H1 (cell line): ENCODE data around the gene SLC8A1. TPM values are rescaled to one million over a fixed set of nuclear protein-coding genes. Genes with fewer than 3 reads are reported as not detected.

ENCODE experiments used
- CTCF ChIA-PET: fragments of 300-600 bp; sonication (Branson Sonifier 250); formaldehyde crosslinking; loops from one replicate; lab custom pipeline; 2021; ENCODE audit not compliant: partially characterized antibody; lab: Charles Lee
- POLR2A ChIA-PET: fragments of 300-600 bp; sonication (Branson Sonifier 250); formaldehyde crosslinking; loops from one replicate; lab custom pipeline; 2021; ENCODE audit warnings: inconsistent platforms; ENCODE audit not compliant: partially characterized antibody; lab: Charles Lee
- DNase-seq, 2 experiments: peaks; one replicate each; pipeline versions ENCODE4 v3.0.0 to v3.0.0-alpha.2; 2010 to 2022; ENCODE audit warnings: low spot score in 2 of 2, low read depth in 1 of 2, mixed read lengths in 1 of 2
- FAIRE-seq: peaks from 2 replicates; lab custom pipeline; 2011; peaks lifted over from hg19 to GRCh38; lab: Jason Lieb, UNC
- H2AFZ ChIP-seq: 2 replicates; pipeline ENCODE4 v1.8.1; 2012; ENCODE audit warnings: low read length, inconsistent platforms
- H2AK5ac ChIP-seq: 2 replicates; pipeline ENCODE4 v1.6.1; 2013; ENCODE audit warnings: low read depth, low read length
- H2BK120ac ChIP-seq: replicated peaks from 2 replicates; pipeline ENCODE3; 2013; ENCODE audit warnings: low read depth, low read length, inconsistent platforms
- H2BK12ac ChIP-seq: 2 replicates; pipeline ENCODE4 v1.6.1; 2013; ENCODE audit warnings: low read depth, low read length
- H2BK15ac ChIP-seq: 2 replicates; pipeline ENCODE4 v1.6.1; 2013; ENCODE audit warnings: low read length
- H2BK20ac ChIP-seq: 2 replicates; pipeline ENCODE4 v1.6.1; 2013; ENCODE audit warnings: low read length
- H2BK5ac ChIP-seq: 2 replicates; pipeline ENCODE4 v1.6.1; 2013; ENCODE audit warnings: low read depth, low read length
- H3K14ac ChIP-seq: 2 replicates; pipeline ENCODE4 v1.6.1; 2013; ENCODE audit warnings: inconsistent platforms; ENCODE audit not compliant: insufficient read length
- H3K18ac ChIP-seq: 2 replicates; pipeline ENCODE4 v1.6.1; 2013; ENCODE audit warnings: low read length; ENCODE audit errors: extremely low read depth
- H3K23ac ChIP-seq: 2 replicates; pipeline ENCODE4 v1.6.1; 2013; ENCODE audit warnings: inconsistent platforms; ENCODE audit not compliant: insufficient read length
- H3K23me2 ChIP-seq: 2 replicates; pipeline ENCODE4 v1.6.1; 2013; ENCODE audit warnings: low read depth, low read length
- H3K27ac ChIP-seq: 2 replicates; pipeline ENCODE4 v1.6.1; 2011; ENCODE audit warnings: low read depth, low read length, inconsistent platforms
- H3K27me3 ChIP-seq, 4 experiments: replicated peaks in 1 of 4; 1 replicate in 1 of 4; 2 replicates in 3 of 4; pipeline versions ENCODE4 v1.6.1 to v1.8.1; 2011 to 2013; ENCODE audit warnings: low read length in 3 of 4, mild to moderate bottlenecking in 3 of 4, inconsistent platforms in 2 of 4, mixed read lengths in 2 of 4, moderate library complexity in 1 of 4; ENCODE audit not compliant: control insufficient read depth in 3 of 4, insufficient read depth in 3 of 4; ENCODE audit errors: extremely low read depth in 1 of 4
- H3K36me3 ChIP-seq, 4 experiments: 2 replicates each; pipeline versions ENCODE4 v1.6.1 to v1.8.1; 2011 to 2013; ENCODE audit warnings: mild to moderate bottlenecking in 4 of 4, low read length in 3 of 4, moderate library complexity in 2 of 4, control low read depth in 1 of 4, inconsistent platforms in 1 of 4; ENCODE audit not compliant: insufficient read depth in 4 of 4, control insufficient read depth in 2 of 4
- H3K4ac ChIP-seq: replicated peaks from 2 replicates; pipeline ENCODE3; 2013; ENCODE audit warnings: low read length, low read depth, mixed read lengths, inconsistent platforms; ENCODE audit not compliant: insufficient read length
- H3K4me1 ChIP-seq, 4 experiments: replicated peaks in 1 of 4; 1 replicate in 1 of 4; 2 replicates in 3 of 4; pipeline versions ENCODE4 v1.6.1 to v1.8.1; 2011 to 2013; ENCODE audit warnings: low read length in 3 of 4, inconsistent platforms in 2 of 4, mixed read lengths in 1 of 4; ENCODE audit not compliant: insufficient read depth in 4 of 4, control insufficient read depth in 3 of 4
- H3K4me2 ChIP-seq, 2 experiments: 2 replicates each; pipeline versions ENCODE4 v1.6.1 to v1.8.1; 2011 to 2013; ENCODE audit warnings: low read depth in 2 of 2, low read length in 2 of 2, control low read depth in 1 of 2, inconsistent platforms in 1 of 2, mild to moderate bottlenecking in 1 of 2; ENCODE audit not compliant: insufficient read depth in 1 of 2
- H3K4me3 ChIP-seq, 4 experiments: fragments of 200-600, 300-600 bp in 1 of 4; sonication (generic), shearing (Covaris generic), sonication (Bioruptor Twin) in 1 of 4; 2 replicates each; pipeline versions ENCODE4 v1.5.1 to v1.8.1; 2011 to 2016; ENCODE audit warnings: low read length in 4 of 4, low read depth in 3 of 4, control low read depth in 2 of 4, inconsistent platforms in 2 of 4, mild to moderate bottlenecking in 2 of 4, mixed read lengths in 1 of 4, moderate library complexity in 1 of 4; ENCODE audit not compliant: insufficient read depth in 2 of 4; ENCODE audit errors: extremely low read depth in 1 of 4
- H3K56ac ChIP-seq: replicated peaks from 2 replicates; pipeline ENCODE3; 2013; ENCODE audit warnings: low read depth, mild to moderate bottlenecking, mixed read lengths, low read length, inconsistent platforms; ENCODE audit not compliant: insufficient read length
- H3K79me1 ChIP-seq: 2 replicates; pipeline ENCODE4 v1.6.1; 2013; ENCODE audit warnings: low read depth, low read length, control low read depth
- H3K79me2 ChIP-seq, 2 experiments: 2 replicates each; pipeline versions ENCODE4 v1.6.1 to v1.8.1; 2012 to 2013; ENCODE audit warnings: low read length in 2 of 2, mild to moderate bottlenecking in 2 of 2, inconsistent platforms in 1 of 2; ENCODE audit not compliant: insufficient read depth in 2 of 2, control insufficient read depth in 1 of 2
- H3K9ac ChIP-seq, 4 experiments: replicated peaks in 1 of 4; 1 replicate in 1 of 4; 2 replicates in 3 of 4; pipeline versions ENCODE4 v1.6.1 to v1.8.1; 2011 to 2013; ENCODE audit warnings: low read depth in 3 of 4, low read length in 3 of 4, control low read depth in 2 of 4, mild to moderate bottlenecking in 2 of 4, moderate library complexity in 2 of 4, inconsistent platforms in 1 of 4; ENCODE audit errors: extremely low read depth in 1 of 4
- H3K9me3 ChIP-seq, 2 experiments: 2 replicates each; pipeline versions ENCODE4 v1.6.1 to v1.8.1; 2012 to 2013; ENCODE audit warnings: mild to moderate bottlenecking in 2 of 2, moderate library complexity in 2 of 2, control low read depth in 1 of 2, inconsistent platforms in 1 of 2, low read depth in 1 of 2, low read length in 1 of 2, mixed read lengths in 1 of 2; ENCODE audit not compliant: insufficient read depth in 2 of 2
- H4K20me1 ChIP-seq, 2 experiments: replicated peaks in 1 of 2; 2 replicates each; pipeline versions ENCODE3 to v1.8.1; 2011 to 2013; ENCODE audit warnings: inconsistent platforms in 2 of 2, low read length in 2 of 2, mild to moderate bottlenecking in 1 of 2; ENCODE audit not compliant: insufficient read depth in 2 of 2, control insufficient read depth in 1 of 2
- H4K5ac ChIP-seq: 2 replicates; pipeline ENCODE4 v1.6.1; 2013; ENCODE audit warnings: low read length, low read depth, mixed read lengths, inconsistent platforms; ENCODE audit not compliant: insufficient read length
- H4K8ac ChIP-seq: 2 replicates; pipeline ENCODE4 v1.8.0; 2013; ENCODE audit warnings: mild to moderate bottlenecking, moderate library complexity, low read length, inconsistent platforms; ENCODE audit not compliant: insufficient read depth; ENCODE audit errors: extremely low read depth
- H4K91ac ChIP-seq: replicated peaks from 2 replicates; pipeline ENCODE3; 2013; ENCODE audit warnings: low read length, mixed read lengths, inconsistent platforms; ENCODE audit not compliant: insufficient read length
- POLR2A ChIP-seq, 2 experiments: IDR thresholded peaks; 1 replicate in 1 of 2; 2 replicates in 1 of 2; pipeline ENCODE4 v1.6.1; 2011; ENCODE audit warnings: low read depth in 2 of 2, low read length in 2 of 2, mild to moderate bottlenecking in 2 of 2; ENCODE audit errors: control extremely low read depth in 1 of 2
- WGBS, 2 experiments: shearing (Covaris generic) in 1 of 2; methylation state at CpG; one replicate each; pipeline versions ENCODE4 v1.1.6 to v1.1.7; 2013 to 2015; ENCODE audit warnings: low lambda C conversion rate in 2 of 2, mixed read lengths in 2 of 2, inconsistent platforms in 1 of 2, low coverage in 1 of 2, missing lambda C conversion rate in 1 of 2; ENCODE audit not compliant: insufficient replicate concordance in 2 of 2, insufficient coverage in 1 of 2, insufficient read length in 1 of 2; ENCODE audit errors: extremely low coverage in 1 of 2, missing lambda C conversion rate in 1 of 2; 5-methylcytosine and 5-hydroxymethylcytosine counted together
- polyA plus RNA-seq, 7 experiments: library from polyadenylated mRNA; depleted of rRNA in 3 of 7; stranded (reverse) in 5 of 7; unstranded in 2 of 7; fragments of >200 nt in 5 of 7; fragments of 200-250 nt in 2 of 7; gene quantifications; 1 replicate in 5 of 7; 2 replicates in 1 of 7; 4 replicates in 1 of 7; pipeline versions ENCODE4 v1.2.1 to v1.2.3, GENCODE V29; 2011 to 2013; ENCODE audit warnings: missing spikeins in 2 of 7, mixed read lengths in 2 of 7
- total RNA-seq: library from RNA; stranded (reverse); fragmentation: NEBNext Ultra II Directional; extraction: Animal tissue kit (Norgen Biotek cat#: 25700); gene quantifications from 2 replicates; pipeline ENCODE4 v1.2.1, GENCODE V29; 2021

SLC8A1 gene
- total and polyA plus RNA-seq, 2 of the 8 experiments (the other 6 are each of a cell fraction or from before 2014, with no cell fraction given): 0.68 to 3.6 TPM

GRCh38 chr2:40062381-40062780 lies 389.5 kb downstream of the SLC8A1 start:
- no peak for TF ChIP-seq POLR2A (IDR thresholded peaks at IDR 0.05; ENCODE audit: control extremely low read depth in 1 of 2, low read depth in 2 of 2, low read length in 2 of 2)
- 90% methylated on average over 1 of the region's 1 CpG; no CpG with 5 or more reads in 1 of the 2 experiments for WGBS, 2 experiments

More at GRCh38 chr2:40062381-40062780, 389.5 kb downstream of the SLC8A1 start:
- Histone ChIP-seq H3K4me2 (no peak overlapping the region), H3K23ac (no peak overlapping the region), H3K79me1 (no peaks in the 10 kb centered on the region), H3K18ac (no peak overlapping the region), H4K8ac (no peak overlapping the region), H4K5ac (no peak overlapping the region), H3K56ac (no peak overlapping the region), H2AFZ (peak overlapping the region; percentile 78; the same call in 1 of the 2 replicates), H2BK5ac (no peak overlapping the region; the same call in 1 of the 2 replicates), H3K27ac (no peak overlapping the region; the same call in 1 of the 2 replicates), H2AK5ac (no peak overlapping the region), H3K36me3 (no peaks in the 10 kb centered on the region), H3K9me3 (peaks cover 0 to 9% of the 10 kb centered on the region in 2 experiments; a peak in 1 of 4 replicates), H2BK20ac (no peak overlapping the region), H3K9ac (peak overlapping the region in 1 of 4 experiments; percentile 10; a peak in 1 of 7 replicates), H3K27me3 (no peaks in the 10 kb centered on the region), H3K4ac (no peak overlapping the region), H2BK12ac (no peak overlapping the region), H3K79me2 (no peaks in the 10 kb centered on the region), H3K14ac (no peak overlapping the region), H3K4me1 (no peaks in the 10 kb centered on the region), H4K91ac (no peak overlapping the region), H3K4me3 (no peak overlapping the region), H2BK120ac (no peak overlapping the region), H3K23me2 (no peaks in the 10 kb centered on the region; the same call in 1 of the 2 replicates), H4K20me1 (no peaks in the 10 kb centered on the region), H2BK15ac (no peak overlapping the region)
- ChIA-PET POLR2A (no interaction called here), CTCF (interaction anchor here (1.3 kb wide), 1 partner anchor 10 kb away, joined by 4 read pairs; no protein-coding TSS in a partner anchor)
- FAIRE-seq (no peak), DNase-seq (no peak)
